ENCODE results near the gene KRR1.
"Not testable (repeated sequence)": the region's sequence is repeated elsewhere in the genome, so short reads cannot be mapped to it uniquely, and the experiment has no call there.

Gene KRR1

DNA sequence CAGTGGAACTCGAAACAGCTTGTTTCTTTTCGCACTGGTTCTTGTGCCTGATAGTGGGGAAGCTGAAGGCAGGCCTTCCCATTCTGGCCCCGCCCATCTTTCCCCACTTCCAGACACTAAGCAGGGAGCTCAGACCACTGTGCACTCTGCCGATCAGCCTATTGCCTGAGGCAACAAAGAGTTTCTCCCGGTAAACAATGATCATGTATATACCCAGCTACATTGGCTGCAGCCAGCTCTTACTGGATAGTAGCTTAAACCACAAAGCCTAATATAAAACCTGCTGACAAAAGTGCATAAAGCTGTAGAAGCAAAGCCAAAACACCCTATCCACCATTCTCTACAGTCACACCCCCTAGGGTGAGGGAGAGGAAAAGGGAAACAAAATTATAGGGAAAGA lies 55.6 kb downstream of the KRR1 start:
- ChIA-PET CTCF (interaction anchor here (1.1 to 2.7 kb wide), 3 partner anchors 15 to 122 kb away, joined by 3 to 8 read pairs (median 3); partner anchors contain the start of gene GLIPR1L1), POLR2A (no interaction called here)
- DNase-seq (ENCODE audit: extremely low spot score): no peak
- TF ChIP-seq, protein P1, sequence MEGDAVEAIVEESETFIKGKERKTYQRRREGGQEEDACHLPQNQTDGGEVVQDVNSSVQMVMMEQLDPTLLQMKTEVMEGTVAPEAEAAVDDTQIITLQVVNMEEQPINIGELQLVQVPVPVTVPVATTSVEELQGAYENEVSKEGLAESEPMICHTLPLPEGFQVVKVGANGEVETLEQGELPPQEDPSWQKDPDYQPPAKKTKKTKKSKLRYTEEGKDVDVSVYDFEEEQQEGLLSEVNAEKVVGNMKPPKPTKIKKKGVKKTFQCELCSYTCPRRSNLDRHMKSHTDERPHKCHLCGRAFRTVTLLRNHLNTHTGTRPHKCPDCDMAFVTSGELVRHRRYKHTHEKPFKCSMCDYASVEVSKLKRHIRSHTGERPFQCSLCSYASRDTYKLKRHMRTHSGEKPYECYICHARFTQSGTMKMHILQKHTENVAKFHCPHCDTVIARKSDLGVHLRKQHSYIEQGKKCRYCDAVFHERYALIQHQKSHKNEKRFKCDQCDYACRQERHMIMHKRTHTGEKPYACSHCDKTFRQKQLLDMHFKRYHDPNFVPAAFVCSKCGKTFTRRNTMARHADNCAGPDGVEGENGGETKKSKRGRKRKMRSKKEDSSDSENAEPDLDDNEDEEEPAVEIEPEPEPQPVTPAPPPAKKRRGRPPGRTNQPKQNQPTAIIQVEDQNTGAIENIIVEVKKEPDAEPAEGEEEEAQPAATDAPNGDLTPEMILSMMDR (IDR thresholded peaks at IDR 0.05; ENCODE audit: control extremely low read depth, extremely low read depth, low read depth, missing control alignments): no peak

DNA sequence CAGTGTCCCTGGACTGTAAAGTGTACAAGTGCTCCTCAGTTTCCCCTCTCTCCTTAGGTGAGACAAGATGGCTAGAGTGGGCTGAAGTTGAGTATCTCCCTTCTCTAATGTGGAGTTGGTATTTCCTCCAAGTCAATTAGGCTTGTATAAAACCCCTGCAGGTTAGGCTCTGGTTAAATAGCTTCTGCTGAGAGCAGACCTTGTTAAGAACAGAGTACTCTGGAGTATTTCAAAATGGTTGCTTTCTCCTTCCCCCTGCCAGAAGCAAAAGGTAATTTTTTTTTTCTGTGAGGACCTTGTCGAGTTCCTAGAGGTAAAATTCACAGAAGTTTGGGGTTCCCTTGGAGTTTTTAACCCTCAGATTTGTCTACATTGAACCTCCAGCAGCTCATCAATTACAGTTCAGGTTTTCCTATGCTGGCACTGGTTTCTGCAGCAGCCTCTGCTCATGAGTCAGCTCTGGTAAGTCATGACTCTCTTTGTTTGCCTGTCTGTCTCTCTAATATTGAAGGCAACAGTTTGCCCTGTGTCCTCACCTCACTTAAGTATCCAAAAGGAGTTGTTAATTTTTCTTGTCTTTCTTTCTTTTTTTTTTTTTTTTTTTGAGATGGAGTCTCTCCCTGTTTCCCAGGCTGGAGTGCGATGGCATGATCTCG lies 58.6 kb downstream of the KRR1 start:
- DNase-seq (ENCODE audit: extremely low spot score): no peak
- ChIA-PET POLR2A (no interaction called here), CTCF (interaction anchor here (1.3 kb wide), 1 partner anchor 62 kb away, joined by 5 read pairs; the partner anchor contains the start of gene GLIPR1L2)
- TF ChIP-seq, protein P1 (IDR thresholded peaks at IDR 0.05; ENCODE audit: control extremely low read depth, extremely low read depth, low read depth, missing control alignments): no peak

DNA sequence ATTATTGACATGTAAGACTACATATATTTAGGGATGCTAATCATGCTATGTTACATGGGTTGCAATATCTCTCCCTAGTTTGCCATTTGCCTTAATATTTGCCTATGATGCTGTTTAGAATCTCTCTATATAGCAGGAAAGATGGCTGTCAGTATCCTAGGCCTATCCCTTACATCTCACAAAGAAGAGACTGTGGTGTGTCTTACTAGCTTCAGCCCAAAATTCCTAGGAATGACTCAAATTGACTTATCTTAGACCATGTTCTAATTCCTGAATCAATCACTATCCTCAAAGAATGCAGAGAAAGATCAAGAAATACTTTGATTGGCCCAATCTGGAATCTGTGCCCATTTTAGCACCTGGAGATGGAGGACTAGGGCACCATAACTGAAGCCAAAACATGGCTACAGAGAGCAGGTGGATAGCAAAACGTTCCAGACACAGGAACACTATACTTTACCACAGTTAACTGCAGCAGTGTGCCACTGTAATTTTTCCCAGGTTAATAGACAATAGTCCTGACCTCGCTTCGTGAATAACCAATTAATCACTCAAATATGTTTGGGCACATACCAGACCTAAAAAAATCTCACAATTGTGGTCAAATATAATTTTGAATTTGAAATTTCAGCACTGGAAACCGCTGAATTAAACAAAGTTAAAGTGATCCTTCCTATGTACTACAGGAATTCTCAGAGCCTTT lies 63.6 kb downstream of the KRR1 start:
- ChIA-PET CTCF (interaction anchor here (1.2 kb wide), 1 partner anchor 56 kb away, joined by 3 read pairs; no protein-coding TSS in a partner anchor), POLR2A (no interaction called here)
- TF ChIP-seq, protein P1 (IDR thresholded peaks at IDR 0.05; ENCODE audit: control extremely low read depth, extremely low read depth, low read depth, missing control alignments): no peak

DNA sequence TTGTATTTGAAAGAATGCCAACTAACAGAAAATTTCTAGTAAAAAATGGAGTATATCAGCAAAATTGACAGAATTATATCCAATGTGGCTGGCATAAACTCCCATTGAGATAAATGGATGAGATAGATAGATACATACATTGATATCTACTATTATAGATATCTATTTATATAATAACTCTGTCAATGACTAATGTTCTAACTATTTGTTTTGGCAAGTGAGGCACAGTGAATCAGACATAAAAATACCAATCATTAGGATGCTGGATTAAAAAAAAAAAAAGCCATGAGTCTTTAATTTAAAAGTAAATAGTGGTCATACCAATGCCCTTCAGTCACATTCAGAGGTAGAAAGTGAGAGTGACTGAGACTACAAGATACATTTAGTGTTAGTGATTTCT lies 64.6 kb downstream of the KRR1 start:
- TF ChIP-seq, protein P1 (IDR thresholded peaks at IDR 0.05; ENCODE audit: control extremely low read depth, extremely low read depth, low read depth, missing control alignments): no peak
- CTCF ChIA-PET: interaction anchor here (1.2 kb wide), 1 partner anchor 55 kb away, joined by 3 read pairs; no protein-coding TSS in a partner anchor
- POLR2A ChIA-PET: no interaction called here
- DNase-seq (ENCODE audit: extremely low spot score): no peak

More for the DNA sequence above, 63.6 kb downstream of the KRR1 start:
- DNase-seq (ENCODE audit: extremely low spot score): no peak

DNA sequence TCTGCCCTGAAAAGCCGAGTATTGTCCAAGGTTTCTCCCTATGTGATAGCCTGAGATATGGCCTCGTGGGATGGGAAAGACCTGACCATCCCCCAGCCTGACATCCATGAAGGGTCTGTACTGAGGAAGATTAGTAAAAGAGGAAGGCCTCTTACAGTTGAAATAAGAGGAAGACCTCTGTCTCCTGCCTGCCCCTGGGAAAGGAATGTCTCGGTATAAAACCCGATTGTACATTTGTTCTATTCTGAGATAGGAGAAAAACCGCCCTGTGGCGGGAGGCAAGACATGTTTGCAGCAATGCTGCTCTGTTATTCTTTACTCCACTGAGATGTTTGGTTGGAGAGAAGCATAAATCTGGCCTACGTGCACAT lies 66.3 kb downstream of the KRR1 start:
- POLR2A ChIA-PET; CTCF ChIA-PET; DNase-seq (ENCODE audit: extremely low spot score): not testable (repeated sequence)

DNA sequence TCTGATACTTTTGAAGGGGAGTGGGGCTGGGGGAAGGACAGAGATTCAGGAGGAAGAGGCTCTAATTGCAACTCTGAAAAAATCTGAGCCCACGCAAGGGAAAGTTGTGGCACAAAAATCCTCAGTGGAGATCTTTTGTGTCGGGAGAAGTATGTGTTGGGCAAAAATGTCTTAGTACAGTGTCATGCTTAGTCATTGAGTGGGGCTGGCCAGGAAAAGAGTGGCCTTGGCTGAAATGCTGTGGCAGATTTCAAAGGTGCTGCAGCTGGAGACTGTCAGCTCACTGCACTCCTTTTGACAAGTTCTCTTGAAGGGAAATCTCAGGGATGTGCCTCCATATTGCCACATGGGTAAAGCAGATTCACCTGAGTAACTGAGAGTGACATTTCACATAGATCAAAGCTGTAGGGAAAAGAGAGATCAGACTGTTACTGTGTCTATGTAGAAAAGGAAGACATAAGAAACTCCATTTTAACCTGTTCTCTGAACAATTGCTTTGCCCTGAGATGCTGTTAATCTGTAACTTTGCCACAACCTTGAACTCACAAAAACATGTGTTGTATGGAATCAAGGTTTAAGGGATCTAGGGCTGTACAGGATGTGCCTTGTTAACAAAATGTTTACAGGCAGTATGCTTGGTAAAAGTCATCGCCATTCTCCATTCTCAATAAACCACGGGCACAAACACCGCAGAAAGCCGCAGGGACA lies 66.8 kb downstream of the KRR1 start:
- TF ChIP-seq, protein P1 (IDR thresholded peaks at IDR 0.05; ENCODE audit: control extremely low read depth, extremely low read depth, low read depth, missing control alignments): no peak
- no peak for DNase-seq (ENCODE audit: extremely low spot score)
- ChIA-PET CTCF (no interaction called here), POLR2A (no interaction called here)

DNA sequence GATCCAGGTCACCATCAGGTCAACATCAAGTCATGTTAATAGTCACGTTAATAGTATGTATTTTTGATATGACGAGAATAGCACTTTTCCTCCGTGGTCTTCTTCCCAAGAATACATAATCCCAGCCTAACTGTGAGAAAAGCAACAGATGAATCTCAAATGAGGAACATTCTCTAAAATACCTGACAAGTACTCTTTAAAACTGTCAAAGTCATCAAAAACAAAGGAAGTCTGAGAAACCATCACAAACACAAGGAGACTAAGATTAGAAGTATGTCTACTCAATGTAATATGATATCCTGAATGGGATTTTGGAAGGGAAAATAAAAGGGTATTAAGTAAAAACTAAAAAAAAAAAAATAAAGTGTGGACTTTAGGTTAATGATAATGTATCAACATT lies 67.7 kb downstream of the KRR1 start:
- DNase-seq (ENCODE audit: extremely low spot score): no peak
- TF ChIP-seq, protein P1 (IDR thresholded peaks at IDR 0.05; ENCODE audit: control extremely low read depth, extremely low read depth, low read depth, missing control alignments): no peak
- CTCF ChIA-PET: no interaction called here
- POLR2A ChIA-PET: no interaction called here

DNA sequence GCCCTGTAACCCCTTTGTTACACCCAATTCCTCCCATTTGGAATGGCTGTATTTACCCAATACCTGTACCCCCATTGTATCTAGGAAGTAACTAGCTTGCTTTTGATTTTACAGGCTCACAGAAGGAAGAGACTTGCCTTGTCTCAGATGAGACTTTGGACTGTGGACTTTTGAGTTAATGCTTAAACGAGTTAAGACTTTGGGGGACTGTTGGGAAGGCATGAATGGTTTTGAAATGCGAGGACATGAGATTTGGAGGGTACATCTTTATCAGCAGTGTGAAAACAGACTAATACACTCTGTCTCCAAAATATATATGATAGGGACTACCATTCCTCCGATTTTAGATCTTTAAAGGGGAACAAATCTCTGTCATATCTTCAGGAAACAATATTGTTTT lies 69.0 kb downstream of the KRR1 start:
- POLR2A ChIA-PET; DNase-seq (ENCODE audit: extremely low spot score): not testable (repeated sequence)
- CTCF ChIA-PET: interaction anchor here (1.5 kb wide), 1 partner anchor 42 kb away, joined by 4 read pairs; no protein-coding TSS in a partner anchor

DNA sequence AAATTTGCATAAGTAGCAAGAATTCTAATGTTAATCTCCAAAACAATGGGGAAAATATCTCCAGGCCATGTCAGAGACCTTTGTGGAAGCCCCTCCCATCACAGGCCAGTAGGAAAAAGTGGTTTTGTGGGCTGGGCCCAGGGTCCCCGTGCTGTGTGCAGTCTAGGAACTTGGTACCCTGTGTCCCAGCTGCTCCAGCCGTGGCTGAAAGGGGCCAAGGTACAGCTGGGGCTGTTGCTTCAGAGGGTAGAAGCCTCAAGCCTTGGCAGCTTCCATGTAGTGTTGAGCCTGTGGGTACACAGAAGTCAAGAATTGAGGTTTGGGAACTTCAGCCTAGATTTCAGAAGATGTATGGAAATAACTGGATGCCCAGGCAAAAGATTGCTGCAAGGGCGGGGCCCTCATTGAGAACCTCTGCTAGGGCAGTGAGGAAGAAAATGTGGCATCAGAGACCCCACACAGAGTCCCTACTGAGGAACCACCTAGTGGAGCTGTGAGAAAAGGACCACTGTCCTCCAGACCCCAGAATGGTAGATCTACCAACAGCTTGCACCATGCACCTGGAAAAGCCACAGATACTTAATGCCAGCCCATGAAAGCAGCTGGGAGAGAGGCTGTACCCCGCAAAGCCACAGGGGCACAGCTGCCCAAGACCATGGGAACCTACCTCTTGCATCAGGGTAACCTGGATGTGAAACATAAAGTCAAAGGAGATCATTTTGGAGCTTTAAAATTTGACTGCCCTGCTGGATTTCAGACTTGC lies 69.5 kb downstream of the KRR1 start:
- DNase-seq (ENCODE audit: extremely low spot score); POLR2A ChIA-PET: not testable (repeated sequence)
- CTCF ChIA-PET: interaction anchor here (1.5 kb wide), 1 partner anchor 43 kb away, joined by 4 read pairs; no protein-coding TSS in a partner anchor
